Common myeloid progenitor, CD34-positive (primary cell): ENCODE results near the gene FTO.
"Not testable (repeated sequence)": the region's sequence is repeated elsewhere in the genome, so short reads cannot be mapped to it uniquely, and the experiment has no call there.

Source experiments
- CTCF ChIA-PET: fragments of 350-600 bp; sonication (Branson Sonifier 250); formaldehyde crosslinking; loops from one replicate; lab custom pipeline; 2021; ENCODE audit warnings: antibody characterized with exemption; lab: Charles Lee
- POLR2A ChIA-PET: fragments of 350-600 bp; sonication (Branson Sonifier 250); formaldehyde crosslinking; loops from one replicate; lab custom pipeline; 2021; ENCODE audit warnings: antibody characterized with exemption; lab: Charles Lee
- DNase-seq, 3 donors: peaks; one replicate each; pipeline versions ENCODE4 v3.0.0 to v3.0.0-alpha.2; 2013
- H3K27ac ChIP-seq, 2 experiments: 1 replicate in 1 of 2; 2 replicates in 1 of 2; pipeline ENCODE4 v1.7.0; 2013; ENCODE audit warnings: inconsistent platforms in 2 of 2, low read length in 2 of 2, mild to moderate bottlenecking in 2 of 2, low read depth in 1 of 2, moderate library complexity in 1 of 2; ENCODE audit not compliant: severe bottlenecking in 2 of 2, insufficient read depth in 1 of 2, poor library complexity in 1 of 2
- H3K27me3 ChIP-seq, 5 experiments: replicated peaks in 2 of 5; 1 replicate in 3 of 5; 2 replicates in 2 of 5; pipeline versions ENCODE4 v1.6.1 to v1.7.0; 2013; ENCODE audit warnings: low read length in 4 of 5, mild to moderate bottlenecking in 2 of 5, moderate library complexity in 2 of 5, inconsistent platforms in 1 of 5; ENCODE audit not compliant: insufficient read depth in 5 of 5, control insufficient read depth in 4 of 5
- H3K36me3 ChIP-seq, 4 experiments: 1 replicate in 2 of 4; 2 replicates in 2 of 4; pipeline versions ENCODE4 v1.6.1 to v1.7.0; 2013; ENCODE audit warnings: low read length in 3 of 4, control low read depth in 1 of 4, mild to moderate bottlenecking in 1 of 4; ENCODE audit not compliant: control insufficient read depth in 4 of 4, insufficient read depth in 4 of 4
- H3K4me1 ChIP-seq, 4 experiments: 1 replicate in 3 of 4; 2 replicates in 1 of 4; pipeline versions ENCODE4 v1.6.1 to v1.7.1; 2013; ENCODE audit warnings: low read length in 3 of 4, mild to moderate bottlenecking in 3 of 4, control low read depth in 1 of 4, inconsistent platforms in 1 of 4, moderate library complexity in 1 of 4; ENCODE audit not compliant: control insufficient read depth in 4 of 4, insufficient read depth in 4 of 4; ENCODE audit errors: control extremely low read depth in 1 of 4
- H3K4me3 ChIP-seq, 7 experiments: 1 replicate in 4 of 7; 2 replicates in 3 of 7; pipeline versions ENCODE4 v1.5.1 to v1.7.0; 2013; ENCODE audit warnings: mild to moderate bottlenecking in 7 of 7, low read length in 6 of 7, moderate library complexity in 6 of 7, inconsistent platforms in 2 of 7, low read depth in 2 of 7, control low read depth in 1 of 7; ENCODE audit not compliant: insufficient read depth in 4 of 7, control insufficient read depth in 1 of 7; ENCODE audit errors: extremely low read depth in 1 of 7
- H3K9me3 ChIP-seq, 5 experiments: 1 replicate in 4 of 5; 2 replicates in 1 of 5; pipeline versions ENCODE4 v1.6.1 to v1.7.1; 2013; ENCODE audit warnings: low read length in 4 of 5, mild to moderate bottlenecking in 2 of 5, inconsistent platforms in 1 of 5, low read depth in 1 of 5, moderate library complexity in 1 of 5; ENCODE audit not compliant: control insufficient read depth in 4 of 5, insufficient read depth in 2 of 5; ENCODE audit errors: control extremely low read depth in 1 of 5
- WGBS: methylation state at CpG from one replicate; pipeline ENCODE4 v1.1.5; 2013; ENCODE audit not compliant: insufficient coverage; 5-methylcytosine and 5-hydroxymethylcytosine counted together

FTO gene

GRCh38 chr16:53672461-53672860 is 31.5 kb upstream of the FTO start:
- Histone ChIP-seq H3K4me3 (no peak overlapping the region), H3K27me3 (no peaks in the 10 kb centered on the region), H3K4me1 (no peaks in the 10 kb centered on the region), H3K27ac (no peak overlapping the region), H3K9me3 (no peaks in the 10 kb centered on the region), H3K36me3 (peaks cover 0 to 2% (median 0%) of the 10 kb centered on the region in 4 experiments)
- CTCF ChIA-PET = no interaction called here
- POLR2A ChIA-PET = no interaction called here
- DNase-seq = no peak

- Histone ChIP-seq H3K27ac (no peak overlapping the region), H3K4me3 (no peak overlapping the region), H3K4me1 (no peaks in the 10 kb centered on the region), H3K9me3 (no peaks in the 10 kb centered on the region), H3K36me3 (peaks cover 0 to 2% (median 0%) of the 10 kb centered on the region in 4 experiments), H3K27me3 (no peaks in the 10 kb centered on the region)
- no peak for DNase-seq
- POLR2A ChIA-PET = no interaction called here
- WGBS = no CpG with 5 or more reads among the region's 4 CpGs
- CTCF ChIA-PET = no interaction called here
Observed at GRCh38 chr16:53673189-53673588, 30.8 kb upstream of the FTO start.

- no peaks in the 10 kb centered on the region for H3K27me3 ChIP-seq
- H3K9me3 ChIP-seq = no peaks in the 10 kb centered on the region
- H3K4me3 ChIP-seq = no peak overlapping the region
- H3K27ac ChIP-seq = no peak overlapping the region
- no peak for DNase-seq
- WGBS = no CpG with 5 or more reads among the region's 1 CpG
- H3K4me1 ChIP-seq = no peaks in the 10 kb centered on the region
- ChIA-PET CTCF (interaction anchor here (1.2 to 1.3 kb wide), 2 partner anchors 14 to 65 kb away, joined by 3 to 4 read pairs; no protein-coding TSS in a partner anchor), POLR2A (no interaction called here)
- H3K36me3 ChIP-seq = no peaks in the 10 kb centered on the region
Observed at GRCh38 chr16:53678155-53678554, 25.8 kb upstream of the FTO start.

- H3K27ac ChIP-seq = no peak overlapping the region
- DNase-seq = no peak
- ChIA-PET CTCF (interaction anchor here (1.1 to 1.3 kb wide), 3 partner anchors 15 to 129 kb away, joined by 3 to 4 read pairs (median 3); no protein-coding TSS in a partner anchor), POLR2A (no interaction called here)
- H3K27me3 ChIP-seq = no peaks in the 10 kb centered on the region
- no peaks in the 10 kb centered on the region for H3K9me3 ChIP-seq
- H3K4me3 ChIP-seq = no peak overlapping the region
- no peaks in the 10 kb centered on the region for H3K4me1 ChIP-seq
- H3K36me3 ChIP-seq = no peaks in the 10 kb centered on the region
Observed at GRCh38 chr16:53678756-53679343, 25.1 kb upstream of the FTO start.

DNA sequence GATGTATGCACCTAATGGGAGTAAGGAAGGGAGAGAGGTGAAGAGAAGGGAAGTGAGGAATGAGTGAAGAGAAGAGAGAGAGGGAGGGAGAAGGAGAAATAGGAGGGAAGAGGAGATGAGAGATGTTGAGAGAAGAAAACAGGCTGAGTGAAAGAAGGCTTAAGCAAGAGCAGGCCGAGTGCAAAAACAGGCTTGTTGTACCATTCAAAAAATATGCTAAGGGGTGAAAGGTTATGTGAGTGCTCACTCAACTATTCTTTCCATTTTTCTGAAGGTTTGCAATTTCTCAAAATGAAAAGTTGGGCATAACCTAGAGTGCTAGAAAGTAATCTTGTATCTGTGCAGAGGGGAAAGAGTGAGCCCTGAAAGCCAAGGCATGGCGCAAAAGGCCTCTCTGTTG is 23.2 kb upstream of the FTO start:
- peaks cover 0 to 4% (median 1%) of the 10 kb centered on the region in 4 experiments for H3K36me3 ChIP-seq
- WGBS = 100% methylated on average over 2 of the region's 2 CpGs
- H3K9me3 ChIP-seq = no peaks in the 10 kb centered on the region
- H3K27me3 ChIP-seq = no peaks in the 10 kb centered on the region
- ChIA-PET CTCF (no interaction called here), POLR2A (no interaction called here)
- H3K4me3 ChIP-seq = no peak overlapping the region
- DNase-seq = no peak
- no peaks in the 10 kb centered on the region for H3K4me1 ChIP-seq
- H3K27ac ChIP-seq = no peak overlapping the region

DNA sequence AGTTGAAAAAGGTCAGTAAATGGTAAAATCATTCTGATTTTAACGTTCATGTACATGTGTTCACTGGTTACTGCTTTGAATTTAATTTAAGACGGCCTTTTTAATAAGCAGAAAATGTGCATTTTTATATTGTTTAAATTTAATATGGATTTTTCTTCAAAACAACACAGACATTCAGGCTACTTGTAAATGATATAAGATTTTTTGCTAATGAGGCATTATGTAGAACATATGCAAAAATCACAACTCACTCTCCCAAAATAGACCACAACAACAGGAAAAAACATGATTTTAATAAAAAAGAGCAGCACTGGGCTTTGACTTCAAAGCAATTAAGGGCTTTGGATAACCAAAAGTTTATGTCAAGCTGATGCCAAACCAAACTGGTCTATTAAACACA is 22.6 kb upstream of the FTO start:
- H3K36me3 ChIP-seq = peaks cover 0 to 4% (median 1%) of the 10 kb centered on the region in 4 experiments
- WGBS = 20% methylated on average over 1 of the region's 2 CpGs
- no peaks in the 10 kb centered on the region for H3K9me3 ChIP-seq
- no peak overlapping the region for H3K27ac ChIP-seq
- ChIA-PET CTCF (no interaction called here), POLR2A (no interaction called here)
- H3K4me1 ChIP-seq = no peaks in the 10 kb centered on the region
- DNase-seq = no peak
- no peak overlapping the region for H3K4me3 ChIP-seq
- no peaks in the 10 kb centered on the region for H3K27me3 ChIP-seq

- CTCF ChIA-PET, DNase-seq: not testable (repeated sequence)
- 100% methylated on average over 1 of the region's 3 CpGs for WGBS
Observed at GRCh38 chr16:53685334-53685733, 18.6 kb upstream of the FTO start.

More at GRCh38 chr16:53685334-53685733, 18.6 kb upstream of the FTO start:
- H3K9me3 ChIP-seq, H3K27ac ChIP-seq, H3K36me3 ChIP-seq, H3K4me3 ChIP-seq, POLR2A ChIA-PET, H3K27me3 ChIP-seq, H3K4me1 ChIP-seq: not testable (repeated sequence)
